GM19239 (cell line): ENCODE measurements around the gene TBXA2R.

Source experiments
- DNase-seq: peaks from one replicate; pipeline ENCODE4 v3.0.0; 2011; ENCODE audit warnings: low spot score; ENCODE audit not compliant: insufficient read length
- FAIRE-seq: peaks from 2 replicates; lab custom pipeline; 2011; peaks lifted over from hg19 to GRCh38; lab: Jason Lieb, UNC

The TBXA2R gene

DNA sequence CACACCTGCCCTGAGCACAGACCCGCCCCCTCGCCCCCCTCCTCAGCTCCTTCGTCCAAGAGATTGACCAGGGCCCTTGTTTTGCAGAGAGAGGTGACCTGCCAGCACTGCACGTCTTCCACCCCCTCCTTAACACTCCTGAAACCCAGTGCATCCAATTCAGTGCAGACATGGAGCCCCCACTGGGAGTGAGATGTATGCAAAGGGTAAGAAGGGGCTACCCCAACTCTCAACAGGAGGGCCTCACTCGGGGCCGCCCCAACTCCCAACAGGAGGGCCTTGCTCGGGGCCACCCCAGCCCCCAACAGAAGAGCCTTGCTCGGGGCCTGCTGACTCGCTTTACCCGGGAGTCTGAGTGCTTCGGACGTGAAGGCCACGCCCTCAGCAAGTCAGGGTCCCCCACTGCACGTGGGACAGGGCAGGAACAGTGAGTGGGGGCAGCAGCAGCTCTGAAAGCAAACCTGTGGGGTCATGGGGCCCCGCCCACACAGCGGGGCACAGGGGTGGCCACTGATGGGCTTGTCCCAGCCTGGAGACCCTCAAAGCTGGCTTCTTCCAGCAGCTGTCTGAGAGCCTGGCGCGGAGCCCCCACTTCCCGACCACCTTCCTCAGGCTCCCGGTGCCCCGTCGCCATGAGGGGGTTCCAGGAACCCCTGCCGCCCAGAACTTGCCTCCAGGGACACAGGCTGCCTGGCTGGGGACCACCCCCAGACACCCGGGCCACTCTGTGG is 14.3 kb upstream of the TBXA2R start:
- no peak for FAIRE-seq

GRCh38 chr19:3620145-3620816 is 13.6 kb upstream of the TBXA2R start:
- FAIRE-seq (no peak), DNase-seq (no peak)

More for the DNA sequence above, 14.3 kb upstream of the TBXA2R start:
- DNase-seq = no peak

GRCh38 chr19:3619631-3620012 is 12.9 kb upstream of the TBXA2R start:
- no peak for DNase-seq
- no peak for FAIRE-seq

- DNase-seq = no peak
- FAIRE-seq = no peak
Measured at GRCh38 chr19:3618811-3619630, 12.3 kb upstream of the TBXA2R start.

- DNase-seq = peak; percentile 99
Measured at GRCh38 chr19:3618144-3618810, 11.6 kb upstream of the TBXA2R start.

GRCh38 chr19:3617463-3617862 is 10.8 kb upstream of the TBXA2R start:
- FAIRE-seq = no peak
- no peak for DNase-seq

More at GRCh38 chr19:3618144-3618810, 11.6 kb upstream of the TBXA2R start:
- FAIRE-seq = peak; percentile 65

DNA sequence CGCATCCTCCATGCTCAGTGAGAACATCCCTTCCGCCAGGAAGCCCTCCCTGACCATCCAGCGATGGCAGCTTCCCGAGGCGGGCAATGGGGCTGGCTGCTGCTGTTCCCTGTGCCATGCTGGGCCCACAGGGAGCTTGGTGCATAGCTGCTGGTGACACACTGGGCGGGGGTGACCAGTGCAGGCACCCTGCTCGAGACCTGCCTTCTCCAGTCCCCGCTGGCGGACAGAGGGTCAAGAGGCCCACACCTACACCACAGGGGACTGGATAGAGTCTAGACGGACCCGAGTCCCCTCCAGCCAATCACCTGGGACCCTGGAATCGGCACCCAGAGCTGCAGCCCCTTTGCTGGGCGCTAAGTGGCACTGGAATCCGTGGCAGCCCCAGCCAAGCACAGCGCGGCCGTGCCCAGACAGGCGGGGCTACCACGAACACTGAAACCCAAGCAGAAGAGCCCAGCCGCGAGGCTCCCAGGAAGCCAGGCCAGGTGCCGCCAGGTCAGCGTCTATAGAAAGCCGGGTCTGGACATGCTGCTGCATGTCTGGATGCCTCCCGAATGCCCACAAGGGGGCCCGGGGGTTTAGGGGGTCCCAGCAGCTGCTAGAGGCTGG is 9.0 kb upstream of the TBXA2R start:
- FAIRE-seq (no peak), DNase-seq (no peak)

GRCh38 chr19:3614858-3615505 is 8.3 kb upstream of the TBXA2R start:
- FAIRE-seq (no peak), DNase-seq (no peak)

- FAIRE-seq = no peak
- DNase-seq = no peak
Measured at GRCh38 chr19:3613818-3614661, 7.4 kb upstream of the TBXA2R start.

DNA sequence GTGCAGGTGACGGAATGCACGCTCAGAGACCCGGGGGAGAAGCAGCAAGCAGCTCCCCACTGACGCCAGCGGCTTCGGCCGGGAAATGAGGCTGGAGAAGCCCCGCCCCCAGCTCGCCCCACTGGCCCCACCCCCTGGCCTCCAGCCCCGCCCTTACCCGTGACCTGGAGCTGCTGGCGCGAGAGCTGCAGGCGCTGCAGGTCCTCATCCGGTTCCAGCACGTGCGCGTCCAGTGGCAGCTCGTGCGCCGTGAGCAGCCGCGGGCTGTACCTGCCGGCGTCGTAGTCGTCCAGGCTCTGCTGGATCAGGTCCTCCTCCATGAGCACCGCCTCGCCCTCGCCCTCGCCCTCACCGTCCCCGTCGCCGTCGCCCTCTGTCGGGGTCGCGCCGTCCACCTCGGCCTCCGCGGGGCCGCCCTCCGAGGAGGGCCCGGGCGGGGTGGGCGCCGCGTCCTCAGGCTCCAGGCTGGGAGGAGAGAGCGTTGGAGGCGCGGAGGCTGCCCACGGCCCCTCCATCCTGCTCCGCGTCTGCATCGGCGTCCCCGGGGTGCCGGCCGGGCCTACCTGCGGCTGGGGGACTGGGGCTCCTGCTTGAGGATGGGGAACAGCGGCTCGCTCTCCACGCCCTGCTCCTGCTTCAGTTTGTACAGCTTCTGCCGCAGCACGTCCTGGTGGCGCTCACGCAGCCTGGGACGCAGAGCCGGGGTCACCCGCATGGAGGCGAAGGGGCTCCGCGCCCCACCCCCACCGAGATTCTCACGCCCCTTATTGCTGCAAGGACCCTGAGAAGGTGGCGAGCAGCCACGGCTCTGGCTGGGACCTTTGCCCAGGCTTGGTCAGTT is 6.4 kb upstream of the TBXA2R start:
- no peak for FAIRE-seq
- no peak for DNase-seq

DNA sequence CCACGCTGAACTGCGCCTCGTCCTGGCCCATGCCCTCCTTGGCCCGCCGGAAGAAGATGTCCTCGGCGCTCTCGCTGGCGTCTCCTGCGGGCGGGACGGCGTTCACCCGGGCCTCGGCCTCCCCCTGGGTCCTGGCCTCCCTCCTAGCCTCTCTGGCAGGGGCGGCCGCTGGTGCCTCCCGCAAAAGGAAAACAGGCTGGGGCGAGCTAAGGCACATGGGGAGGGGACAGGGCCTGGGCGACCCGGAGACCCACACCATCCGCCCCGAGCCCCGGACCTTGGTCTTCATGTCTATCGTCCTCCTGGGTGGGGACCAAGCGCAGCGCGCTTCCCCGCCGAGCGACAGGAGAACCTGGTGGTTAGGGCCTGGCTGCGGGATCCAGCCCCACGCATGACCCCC is 5.7 kb upstream of the TBXA2R start:
- FAIRE-seq (no peak), DNase-seq (no peak)

DNA sequence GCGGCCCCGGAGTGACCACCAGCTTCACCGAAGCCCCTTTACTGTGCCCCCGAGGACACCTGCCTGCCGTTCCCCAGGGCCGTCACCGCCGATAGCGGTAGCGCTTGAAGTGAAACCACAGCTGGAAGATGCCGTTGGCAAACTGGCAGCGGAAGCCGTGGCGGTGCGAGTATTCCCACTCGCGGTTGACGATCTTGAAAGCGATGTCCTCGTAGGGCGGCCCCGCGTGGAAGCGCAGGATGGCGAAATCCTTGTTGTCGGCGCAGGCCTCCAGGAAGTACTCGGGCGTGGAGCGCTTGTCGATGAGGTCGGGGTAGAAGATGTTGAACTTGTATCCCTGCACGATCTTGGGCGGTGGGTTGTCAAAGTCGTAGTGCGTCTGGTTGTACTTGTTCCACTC is 5.2 kb upstream of the TBXA2R start:
- DNase-seq (no peak), FAIRE-seq (no peak)

DNA sequence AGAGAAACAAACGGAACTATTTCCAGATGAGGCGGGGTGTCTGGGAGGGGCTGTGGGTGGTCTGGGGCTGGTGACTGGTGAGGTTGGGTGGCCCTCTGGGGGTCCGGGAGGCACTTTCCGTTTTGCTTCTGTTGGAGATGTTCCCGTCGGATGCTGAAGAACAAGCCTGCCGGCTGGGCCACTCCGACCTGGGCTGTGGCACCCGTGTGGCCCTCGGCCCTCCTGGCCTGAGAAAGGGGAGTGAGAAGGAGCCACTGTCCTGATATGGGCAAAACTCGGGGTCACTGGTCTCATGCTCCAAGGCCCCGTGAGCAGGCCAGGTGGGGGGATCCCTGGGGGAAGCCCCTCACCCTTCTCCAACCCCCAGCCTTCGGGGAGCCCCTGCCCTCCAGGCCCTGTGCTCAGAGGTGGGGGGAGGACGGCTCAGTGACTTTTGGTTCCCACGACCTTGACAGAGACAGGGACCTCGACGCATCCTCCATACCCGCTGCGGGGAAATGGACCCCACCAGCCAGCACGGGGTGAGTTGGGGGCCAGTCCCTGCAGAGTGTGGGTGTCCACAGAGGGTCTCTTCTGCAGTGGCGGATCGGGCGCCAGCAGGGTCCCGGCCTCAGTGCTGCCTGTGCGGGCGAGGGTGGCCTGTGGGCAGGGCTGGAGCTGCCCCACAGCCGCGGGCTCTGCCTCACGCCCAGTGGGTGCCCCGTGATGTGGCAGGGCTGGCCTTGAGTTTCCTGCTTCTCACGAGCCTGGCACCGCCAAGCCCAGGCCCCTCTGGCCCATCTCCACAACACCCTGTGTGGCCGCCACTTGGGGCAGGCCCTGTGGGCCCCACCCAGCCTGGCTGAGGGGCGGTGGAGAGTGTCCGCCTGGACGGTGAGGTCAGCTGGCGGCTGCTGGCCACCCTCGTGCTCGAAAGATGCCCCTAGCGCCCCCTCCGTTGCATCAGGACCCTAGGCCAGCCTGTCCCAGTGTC is 4.4 kb upstream of the TBXA2R start:
- FAIRE-seq = no peak

GRCh38 chr19:3609779-3610719 is 3.4 kb upstream of the TBXA2R start:
- no peak for DNase-seq

More for the DNA sequence above, 4.4 kb upstream of the TBXA2R start:
- no peak for DNase-seq

DNA sequence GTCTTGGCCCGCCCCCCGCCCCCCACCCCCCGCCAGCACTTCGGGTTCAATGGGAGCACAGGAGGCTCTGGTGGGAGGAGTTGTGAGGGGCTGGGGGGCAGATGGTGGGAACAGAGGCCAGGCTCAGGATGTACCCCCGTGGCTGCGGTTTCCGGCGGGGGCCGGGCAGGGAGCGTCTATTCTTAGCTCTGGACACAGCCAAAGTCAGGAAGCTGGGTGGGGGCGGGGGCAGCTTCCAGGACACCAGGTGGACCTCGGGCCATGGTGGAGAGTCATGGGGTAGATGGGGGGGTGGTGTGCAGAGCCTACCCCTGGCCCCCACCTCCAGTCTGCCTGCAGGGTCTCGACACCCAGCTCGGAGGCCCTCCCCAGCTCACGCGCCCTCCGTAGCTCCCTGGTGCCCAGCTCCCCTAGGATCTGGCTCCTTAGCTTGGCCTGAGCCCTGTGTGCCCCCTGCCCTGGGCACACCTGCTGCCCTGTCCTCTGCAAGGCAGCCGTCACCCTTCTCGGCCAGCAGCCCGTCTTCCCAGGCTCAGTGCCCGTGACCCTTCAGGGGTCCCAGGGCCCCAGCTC is 2.2 kb upstream of the TBXA2R start:
- FAIRE-seq (no peak), DNase-seq (no peak)

More at GRCh38 chr19:3609779-3610719, 3.4 kb upstream of the TBXA2R start:
- no peak for FAIRE-seq
